ENCODE measurements around the gene VWA5A.

GRCh38 chr11:124193221-124194010, 78.2 kb downstream of the VWA5A start:
- TF ChIP-seq CTCF (IDR thresholded peaks at IDR 0.05; ENCODE audit: low read length) (no peak), EZH2 (IDR thresholded peaks at IDR 0.05; ENCODE audit: borderline replicate concordance, low read length) (no peak)
